ENCODE results near the gene SLC22A14.

Gene SLC22A14

GRCh38 chr3:38359038-38359437, 76.9 kb downstream of the SLC22A14 start:
- no peak overlapping the region for H3K27ac ChIP-seq (ENCODE audit: low read depth, low read length)
- H3K9ac ChIP-seq (ENCODE audit: low read depth in 1 of 2, low read length in 2 of 2) = no peak overlapping the region
- H3K36me3 ChIP-seq (ENCODE audit: control insufficient read depth in 1 of 2, insufficient read depth in 2 of 2, low read length in 2 of 2) = peaks cover 6 to 28% of the 10 kb centered on the region in 2 donors
- H3K9me3 ChIP-seq (ENCODE audit: control insufficient read depth in 1 of 2, low read length in 2 of 2) = no peaks in the 10 kb centered on the region
- H3K4me3 ChIP-seq (ENCODE audit: low read depth in 1 of 2, low read length in 2 of 2) = no peak overlapping the region
- no peaks in the 10 kb centered on the region for H3K4me1 ChIP-seq (ENCODE audit: control insufficient read depth in 1 of 2, insufficient read depth in 2 of 2, low read length in 2 of 2)
- H3K27me3 ChIP-seq (ENCODE audit: control insufficient read depth in 1 of 2, insufficient read depth in 2 of 2, low read length in 2 of 2) = no peaks in the 10 kb centered on the region

- no peak overlapping the region for H3K4me3 ChIP-seq (ENCODE audit: low read depth in 1 of 2, low read length in 2 of 2)
- H3K27me3 ChIP-seq (ENCODE audit: control insufficient read depth in 1 of 2, insufficient read depth in 2 of 2, low read length in 2 of 2) = no peaks in the 10 kb centered on the region
- H3K9ac ChIP-seq (ENCODE audit: low read depth in 1 of 2, low read length in 2 of 2) = no peak overlapping the region
- H3K27ac ChIP-seq (ENCODE audit: low read depth, low read length) = no peak overlapping the region
- H3K36me3 ChIP-seq (ENCODE audit: control insufficient read depth in 1 of 2, insufficient read depth in 2 of 2, low read length in 2 of 2) = peaks cover 9 to 36% of the 10 kb centered on the region in 2 donors
- no peaks in the 10 kb centered on the region for H3K9me3 ChIP-seq (ENCODE audit: control insufficient read depth in 1 of 2, low read length in 2 of 2)
- no peaks in the 10 kb centered on the region for H3K4me1 ChIP-seq (ENCODE audit: control insufficient read depth in 1 of 2, insufficient read depth in 2 of 2, low read length in 2 of 2)
These were observed 78.3 kb downstream of the SLC22A14 start for GRCh38 chr3:38360345-38360744.

- peaks cover 10 to 48% of the 10 kb centered on the region in 2 donors for H3K36me3 ChIP-seq (ENCODE audit: control insufficient read depth in 1 of 2, insufficient read depth in 2 of 2, low read length in 2 of 2)
- no peaks in the 10 kb centered on the region for H3K27me3 ChIP-seq (ENCODE audit: control insufficient read depth in 1 of 2, insufficient read depth in 2 of 2, low read length in 2 of 2)
- H3K4me3 ChIP-seq (ENCODE audit: low read depth in 1 of 2, low read length in 2 of 2) = no peak overlapping the region
These were observed 79.4 kb downstream of the SLC22A14 start for GRCh38 chr3:38361496-38361895.

GRCh38 chr3:38362825-38363224, 80.7 kb downstream of the SLC22A14 start:
- H3K27ac ChIP-seq (ENCODE audit: low read depth, low read length) = no peak overlapping the region
- no peaks in the 10 kb centered on the region for H3K9me3 ChIP-seq (ENCODE audit: control insufficient read depth in 1 of 2, low read length in 2 of 2)
- no peak overlapping the region for H3K9ac ChIP-seq (ENCODE audit: low read depth in 1 of 2, low read length in 2 of 2)
- H3K27me3 ChIP-seq (ENCODE audit: control insufficient read depth in 1 of 2, insufficient read depth in 2 of 2, low read length in 2 of 2) = no peaks in the 10 kb centered on the region
- peaks cover 19 to 53% of the 10 kb centered on the region in 2 donors for H3K36me3 ChIP-seq (ENCODE audit: control insufficient read depth in 1 of 2, insufficient read depth in 2 of 2, low read length in 2 of 2)
- H3K4me1 ChIP-seq (ENCODE audit: control insufficient read depth in 1 of 2, insufficient read depth in 2 of 2, low read length in 2 of 2) = no peaks in the 10 kb centered on the region
- H3K4me3 ChIP-seq (ENCODE audit: low read depth in 1 of 2, low read length in 2 of 2) = no peak overlapping the region

More at GRCh38 chr3:38361496-38361895, 79.4 kb downstream of the SLC22A14 start:
- Histone ChIP-seq H3K4me1 (ENCODE audit: control insufficient read depth in 1 of 2, insufficient read depth in 2 of 2, low read length in 2 of 2) (no peaks in the 10 kb centered on the region), H3K27ac (ENCODE audit: low read depth, low read length) (no peak overlapping the region), H3K9ac (ENCODE audit: low read depth in 1 of 2, low read length in 2 of 2) (no peak overlapping the region), H3K9me3 (ENCODE audit: control insufficient read depth in 1 of 2, low read length in 2 of 2) (no peaks in the 10 kb centered on the region)

GRCh38 chr3:38364721-38365400, 82.8 kb downstream of the SLC22A14 start:
- Histone ChIP-seq H3K27ac (ENCODE audit: low read depth, low read length) (no peak overlapping the region), H3K9me3 (ENCODE audit: control insufficient read depth in 1 of 2, low read length in 2 of 2) (no peaks in the 10 kb centered on the region), H3K36me3 (ENCODE audit: control insufficient read depth in 1 of 2, insufficient read depth in 2 of 2, low read length in 2 of 2) (peaks cover 28 to 72% of the 10 kb centered on the region in 2 donors)

GRCh38 chr3:38365469-38366062, 83.5 kb downstream of the SLC22A14 start:
- no peak overlapping the region for H3K27ac ChIP-seq (ENCODE audit: low read depth, low read length)
- H3K4me3 ChIP-seq (ENCODE audit: low read depth in 1 of 2, low read length in 2 of 2) = no peak overlapping the region
- H3K27me3 ChIP-seq (ENCODE audit: control insufficient read depth in 1 of 2, insufficient read depth in 2 of 2, low read length in 2 of 2) = no peaks in the 10 kb centered on the region
- no peaks in the 10 kb centered on the region for H3K4me1 ChIP-seq (ENCODE audit: control insufficient read depth in 1 of 2, insufficient read depth in 2 of 2, low read length in 2 of 2)
- no peaks in the 10 kb centered on the region for H3K9me3 ChIP-seq (ENCODE audit: control insufficient read depth in 1 of 2, low read length in 2 of 2)
- peaks cover 28 to 79% of the 10 kb centered on the region in 2 donors for H3K36me3 ChIP-seq (ENCODE audit: control insufficient read depth in 1 of 2, insufficient read depth in 2 of 2, low read length in 2 of 2)
- no peak overlapping the region for H3K9ac ChIP-seq (ENCODE audit: low read depth in 1 of 2, low read length in 2 of 2)

More at GRCh38 chr3:38364721-38365400, 82.8 kb downstream of the SLC22A14 start:
- H3K27me3 ChIP-seq (ENCODE audit: control insufficient read depth in 1 of 2, insufficient read depth in 2 of 2, low read length in 2 of 2) = no peaks in the 10 kb centered on the region
- no peaks in the 10 kb centered on the region for H3K4me1 ChIP-seq (ENCODE audit: control insufficient read depth in 1 of 2, insufficient read depth in 2 of 2, low read length in 2 of 2)
- no peak overlapping the region for H3K4me3 ChIP-seq (ENCODE audit: low read depth in 1 of 2, low read length in 2 of 2)
- no peak overlapping the region for H3K9ac ChIP-seq (ENCODE audit: low read depth in 1 of 2, low read length in 2 of 2)

- Histone ChIP-seq H3K4me1 (ENCODE audit: control insufficient read depth in 1 of 2, insufficient read depth in 2 of 2, low read length in 2 of 2) (no peaks in the 10 kb centered on the region), H3K36me3 (ENCODE audit: control insufficient read depth in 1 of 2, insufficient read depth in 2 of 2, low read length in 2 of 2) (peaks cover 26 to 80% of the 10 kb centered on the region in 2 donors), H3K27me3 (ENCODE audit: control insufficient read depth in 1 of 2, insufficient read depth in 2 of 2, low read length in 2 of 2) (no peaks in the 10 kb centered on the region), H3K4me3 (ENCODE audit: low read depth in 1 of 2, low read length in 2 of 2) (no peak overlapping the region), H3K9ac (ENCODE audit: low read depth in 1 of 2, low read length in 2 of 2) (no peak overlapping the region), H3K9me3 (ENCODE audit: control insufficient read depth in 1 of 2, low read length in 2 of 2) (no peaks in the 10 kb centered on the region), H3K27ac (ENCODE audit: low read depth, low read length) (no peak overlapping the region)
These were observed 84.0 kb downstream of the SLC22A14 start for GRCh38 chr3:38366082-38366481.

GRCh38 chr3:38367779-38368178, 85.7 kb downstream of the SLC22A14 start:
- no peak overlapping the region for H3K27ac ChIP-seq (ENCODE audit: low read depth, low read length)
- no peaks in the 10 kb centered on the region for H3K9me3 ChIP-seq (ENCODE audit: control insufficient read depth in 1 of 2, low read length in 2 of 2)
- no peaks in the 10 kb centered on the region for H3K27me3 ChIP-seq (ENCODE audit: control insufficient read depth in 1 of 2, insufficient read depth in 2 of 2, low read length in 2 of 2)
- H3K4me1 ChIP-seq (ENCODE audit: control insufficient read depth in 1 of 2, insufficient read depth in 2 of 2, low read length in 2 of 2) = no peaks in the 10 kb centered on the region
- H3K9ac ChIP-seq (ENCODE audit: low read depth in 1 of 2, low read length in 2 of 2) = no peak overlapping the region
- peaks cover 29 to 79% of the 10 kb centered on the region in 2 donors for H3K36me3 ChIP-seq (ENCODE audit: control insufficient read depth in 1 of 2, insufficient read depth in 2 of 2, low read length in 2 of 2)
- no peak overlapping the region for H3K4me3 ChIP-seq (ENCODE audit: low read depth in 1 of 2, low read length in 2 of 2)
